ENCODE results near the gene NPBWR2.

- TF ChIP-seq, protein P1, sequence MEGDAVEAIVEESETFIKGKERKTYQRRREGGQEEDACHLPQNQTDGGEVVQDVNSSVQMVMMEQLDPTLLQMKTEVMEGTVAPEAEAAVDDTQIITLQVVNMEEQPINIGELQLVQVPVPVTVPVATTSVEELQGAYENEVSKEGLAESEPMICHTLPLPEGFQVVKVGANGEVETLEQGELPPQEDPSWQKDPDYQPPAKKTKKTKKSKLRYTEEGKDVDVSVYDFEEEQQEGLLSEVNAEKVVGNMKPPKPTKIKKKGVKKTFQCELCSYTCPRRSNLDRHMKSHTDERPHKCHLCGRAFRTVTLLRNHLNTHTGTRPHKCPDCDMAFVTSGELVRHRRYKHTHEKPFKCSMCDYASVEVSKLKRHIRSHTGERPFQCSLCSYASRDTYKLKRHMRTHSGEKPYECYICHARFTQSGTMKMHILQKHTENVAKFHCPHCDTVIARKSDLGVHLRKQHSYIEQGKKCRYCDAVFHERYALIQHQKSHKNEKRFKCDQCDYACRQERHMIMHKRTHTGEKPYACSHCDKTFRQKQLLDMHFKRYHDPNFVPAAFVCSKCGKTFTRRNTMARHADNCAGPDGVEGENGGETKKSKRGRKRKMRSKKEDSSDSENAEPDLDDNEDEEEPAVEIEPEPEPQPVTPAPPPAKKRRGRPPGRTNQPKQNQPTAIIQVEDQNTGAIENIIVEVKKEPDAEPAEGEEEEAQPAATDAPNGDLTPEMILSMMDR (IDR thresholded peaks at IDR 0.05) = no peak
- no peak for TF ChIP-seq POLR2A (IDR thresholded peaks at IDR 0.05)
Measured at GRCh38 chr20:64116016-64116415, 8.7 kb upstream of the NPBWR2 start.

Data from lower leg skin (tissue), 3 donors.